A549 (cell line): ENCODE measurements around the gene ACBD5.

ENCODE experiments used
- CHD2 ChIP-seq: fragments of 150-350 bp; IDR thresholded peaks from 2 replicates; pipeline ENCODE4 v1.6.1; 2014; ENCODE audit warnings: low read length; ENCODE audit not compliant: partially characterized antibody
- POLR2A ChIP-seq: IDR thresholded peaks from 2 replicates; pipeline ENCODE4 v1.6.1; 2012; ENCODE audit warnings: mild to moderate bottlenecking, low read length
- ZFP36 ChIP-seq: fragments of 450-650 bp; IDR thresholded peaks from 2 replicates; pipeline ENCODE4 v1.6.1; 2014; ENCODE audit warnings: borderline replicate concordance; ENCODE audit not compliant: partially characterized antibody
- TF ChIP-seq, protein P1 (sequence below): fragments of >200 bp; sonication (Bioruptor Twin); formaldehyde crosslinking; IDR thresholded peaks from 3 replicates; pipeline ENCODE4 v1.5.1; 2016

DNA sequence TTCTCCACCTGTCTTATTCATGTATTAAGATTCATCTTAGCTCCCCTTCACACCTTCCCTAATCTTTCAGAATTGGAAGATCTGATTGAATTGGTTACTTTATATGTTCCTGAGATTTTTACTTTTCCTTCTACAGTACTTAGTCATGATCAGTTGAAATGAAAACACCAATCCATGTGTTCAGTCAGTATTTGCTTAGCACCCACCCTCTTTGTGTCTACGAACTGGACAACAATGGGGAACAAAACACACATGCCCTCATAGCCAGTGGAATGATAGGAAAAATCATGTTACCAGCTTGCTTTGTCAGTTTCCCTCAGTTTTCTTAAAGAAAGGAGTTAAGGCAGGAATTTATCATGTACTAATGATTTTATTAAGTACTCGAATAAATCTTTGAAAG is 83.4 kb downstream of the ACBD5 start:
- TF ChIP-seq ZFP36 (no peak), CHD2 (no peak), POLR2A (no peak)
- TF ChIP-seq, protein P1, sequence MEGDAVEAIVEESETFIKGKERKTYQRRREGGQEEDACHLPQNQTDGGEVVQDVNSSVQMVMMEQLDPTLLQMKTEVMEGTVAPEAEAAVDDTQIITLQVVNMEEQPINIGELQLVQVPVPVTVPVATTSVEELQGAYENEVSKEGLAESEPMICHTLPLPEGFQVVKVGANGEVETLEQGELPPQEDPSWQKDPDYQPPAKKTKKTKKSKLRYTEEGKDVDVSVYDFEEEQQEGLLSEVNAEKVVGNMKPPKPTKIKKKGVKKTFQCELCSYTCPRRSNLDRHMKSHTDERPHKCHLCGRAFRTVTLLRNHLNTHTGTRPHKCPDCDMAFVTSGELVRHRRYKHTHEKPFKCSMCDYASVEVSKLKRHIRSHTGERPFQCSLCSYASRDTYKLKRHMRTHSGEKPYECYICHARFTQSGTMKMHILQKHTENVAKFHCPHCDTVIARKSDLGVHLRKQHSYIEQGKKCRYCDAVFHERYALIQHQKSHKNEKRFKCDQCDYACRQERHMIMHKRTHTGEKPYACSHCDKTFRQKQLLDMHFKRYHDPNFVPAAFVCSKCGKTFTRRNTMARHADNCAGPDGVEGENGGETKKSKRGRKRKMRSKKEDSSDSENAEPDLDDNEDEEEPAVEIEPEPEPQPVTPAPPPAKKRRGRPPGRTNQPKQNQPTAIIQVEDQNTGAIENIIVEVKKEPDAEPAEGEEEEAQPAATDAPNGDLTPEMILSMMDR: no peak
